Measurements from ENCODE around the gene RPP25L. TPM values are rescaled to one million over a fixed set of nuclear protein-coding genes. Genes with fewer than 3 reads are reported as not detected.

Gene RPP25L
- total RNA-seq, 1 experiment from 2014 or later: 25.0 TPM

GRCh38 chr9:34652602-34653000, 40.7 kb upstream of the RPP25L start:
- H3K9ac ChIP-seq (ENCODE audit: low read length): peak overlapping the region; percentile 18; the same call in 1 of the 2 replicates
- H4K20me1 ChIP-seq (ENCODE audit: low read length): no peaks in the 10 kb centered on the region
- TF ChIP-seq CTCF (conservative IDR thresholded peaks at IDR 0.05; ENCODE audit: low read depth, low read length) (no peak), EZH2phosphoT487 (IDR thresholded peaks at IDR 0.05; ENCODE audit: borderline replicate concordance, low read length) (no peak), EZH2 (IDR thresholded peaks at IDR 0.05; ENCODE audit: low read length, unreplicated experiment) (no peak)
- no peaks in the 10 kb centered on the region for H3K9me2 ChIP-seq (replicated peaks; ENCODE audit: low read length)
- H3K36me3 ChIP-seq (ENCODE audit: low read depth, low read length): no peaks in the 10 kb centered on the region
- no peak for ATAC-seq
- ChIA-PET POLR2A (ENCODE audit: unreplicated experiment) (no interaction called here), CTCF (no interaction called here)
- no peaks in the 10 kb centered on the region for H3K9me3 ChIP-seq (ENCODE audit: low read length)
- peaks cover 1% of the 10 kb centered on the region; the same call in 1 of the 2 replicates for H3K79me2 ChIP-seq (ENCODE audit: low read length)
- peak overlapping the region; percentile 78 for H2AFZ ChIP-seq (ENCODE audit: low read length)
- H3K4me2 ChIP-seq (ENCODE audit: low read length): peak overlapping the region; percentile 89
- DNase-seq: no peak
- no TSS peak for BruUV-seq (replicated peaks)
- intact Hi-C loops (cut with micrococcal nuclease): no loop called here
- no peaks in the 10 kb centered on the region for H3K27me3 ChIP-seq (ENCODE audit: low read length)
- H3K4me3 ChIP-seq (ENCODE audit: low read length): peak overlapping the region; percentile 61
- peaks cover 16% of the 10 kb centered on the region; the same call in 1 of the 2 replicates for H3K4me1 ChIP-seq (ENCODE audit: insufficient read depth, low read length)
- H3K27ac ChIP-seq (ENCODE audit: low read length): no peak overlapping the region
- H3F3A ChIP-seq (ENCODE audit: low read length, unreplicated experiment): no peaks in the 10 kb centered on the region

GRCh38 chr9:34651876-34652601, 40.1 kb upstream of the RPP25L start, which contains the start of gene IL11RA:
TSS of gene IL11RA (plus strand) at chr9:34652185. CDS start at chr9:34655218, 3,033 bp downstream.
- Histone ChIP-seq H3K4me3 (ENCODE audit: low read length) (peak within 1 kb of the TSS; percentile 61), H3K36me3 (ENCODE audit: low read depth, low read length) (no peaks in the 10 kb centered on the region), H4K20me1 (ENCODE audit: low read length) (no peaks in the 10 kb centered on the region), H2AFZ (ENCODE audit: low read length) (peak within 1 kb of the TSS; percentile 78), H3K4me1 (ENCODE audit: insufficient read depth, low read length) (peaks cover 22% of the 10 kb centered on the region; the same call in 1 of the 2 replicates), H3K9me2 (replicated peaks; ENCODE audit: low read length) (no peaks in the 10 kb centered on the region), H3K27me3 (ENCODE audit: low read length) (no peaks in the 10 kb centered on the region), H3K27ac (ENCODE audit: low read length) (peak within 1 kb of the TSS; percentile 29; the same call in 1 of the 2 replicates), H3F3A (ENCODE audit: low read length, unreplicated experiment) (no peaks in the 10 kb centered on the region), H3K4me2 (ENCODE audit: low read length) (peak within 1 kb of the TSS; percentile 89), H3K79me2 (ENCODE audit: low read length) (peaks cover 7% of the 10 kb centered on the region; the same call in 1 of the 2 replicates), H3K9ac (ENCODE audit: low read length) (peak within 1 kb of the TSS; percentile 18; the same call in 1 of the 2 replicates), H3K9me3 (ENCODE audit: low read length) (no peaks in the 10 kb centered on the region)
- intact Hi-C loops (cut with micrococcal nuclease): no loop called here
- ATAC-seq (peak; percentile 92), DNase-seq (peak; percentile 68)
- BruUV-seq (replicated peaks): no TSS peak
- ChIA-PET POLR2A (ENCODE audit: unreplicated experiment) (interaction anchor here (1.0 kb wide), 1 partner anchor 13 kb away, joined by 5 read pairs; no protein-coding TSS in a partner anchor), CTCF (no interaction called here)
- TF ChIP-seq EZH2phosphoT487 (IDR thresholded peaks at IDR 0.05; ENCODE audit: borderline replicate concordance, low read length): no peak
- TF ChIP-seq CTCF (conservative IDR thresholded peaks at IDR 0.05; ENCODE audit: low read depth, low read length): no peak
- no peak for TF ChIP-seq EZH2 (IDR thresholded peaks at IDR 0.05; ENCODE audit: low read length, unreplicated experiment)
